Myocyte (in vitro differentiated cells): ENCODE data around the gene PALMD. TPM values are rescaled to one million over a fixed set of nuclear protein-coding genes. Genes with fewer than 3 reads are reported as not detected.

Source experiments
- DNase-seq: peaks from one replicate; pipeline ENCODE4 v3.0.0-alpha.2; 2012; ENCODE audit warnings: low read depth
- total RNA-seq: library from RNA; depleted of rRNA; stranded (reverse); fragments of >200 nt; gene quantifications from 2 replicates; pipeline ENCODE4 v1.2.3, GENCODE V29; 2014

The PALMD gene
- total RNA-seq, 1 donor from 2014 or later = 140 TPM

DNA sequence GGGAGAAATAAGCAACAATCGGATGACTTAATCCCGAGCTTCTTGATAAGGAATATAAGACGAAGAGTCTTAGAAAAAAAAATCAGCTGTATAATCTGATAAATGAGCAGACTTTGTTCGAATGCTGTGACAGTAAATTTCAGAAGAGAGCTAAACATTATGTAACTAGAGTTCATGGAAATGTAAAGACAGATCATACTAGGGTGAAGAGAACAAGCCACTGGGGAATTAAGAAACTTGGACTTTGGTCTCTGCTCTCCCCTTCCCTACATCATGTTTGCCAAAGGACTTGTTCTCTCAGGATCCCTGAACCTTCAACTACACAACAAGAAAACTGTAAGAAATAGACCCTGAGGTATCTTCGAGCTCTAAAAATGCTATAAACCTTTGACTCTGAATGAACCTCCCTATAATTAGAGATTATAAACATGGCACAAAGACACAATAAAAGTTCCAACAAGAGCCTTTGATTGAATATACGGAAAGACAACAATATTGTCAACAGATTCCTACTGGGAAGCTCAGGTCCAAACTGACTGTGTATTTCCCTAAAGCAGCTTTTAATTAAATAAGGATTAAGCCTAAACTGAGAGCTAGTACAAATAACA is 93.0 kb downstream of the PALMD start:
- DNase-seq = no peak

DNA sequence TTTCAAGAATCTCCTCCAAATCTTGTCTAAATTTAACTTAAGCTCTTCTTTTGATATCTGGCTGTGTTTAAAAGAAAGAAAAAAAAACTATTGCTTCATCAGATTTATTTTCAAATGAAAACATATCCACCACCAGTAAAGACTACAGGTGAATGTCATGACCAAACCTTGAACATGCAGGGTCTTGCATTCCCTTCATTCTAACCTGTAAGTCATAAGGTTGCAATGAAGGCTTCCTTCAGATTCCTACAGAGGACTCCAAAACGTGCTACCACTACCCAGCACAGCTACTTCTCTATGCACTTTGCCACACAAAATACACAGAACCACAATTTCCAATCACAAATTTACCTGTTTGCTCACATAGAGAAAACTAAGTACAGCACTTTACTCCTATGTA is 94.2 kb downstream of the PALMD start:
- no peak for DNase-seq

Other genes starting within 250 kb of the PALMD start
- gene FRRS1, start 120.5 kb downstream of the PALMD start, total RNA-seq = 4.1 and 5.6 TPM in 2 replicates
- gene AGL, start 204.2 kb downstream of the PALMD start, total RNA-seq = 30.3 and 82.8 TPM in 2 replicates